HL-60 (cell line): ENCODE measurements around the gene ARFGEF3.

Source experiments
- CTCF ChIP-seq: IDR thresholded peaks from one replicate; pipeline ENCODE4 v1.5.1; 2011; ENCODE audit warnings: low read length, control low read depth, inconsistent platforms; ENCODE audit not compliant: insufficient read depth
- GABPA ChIP-seq: IDR thresholded peaks from 2 replicates; pipeline ENCODE4 v1.6.1; 2012; ENCODE audit warnings: low read depth
- POLR2AphosphoS5 ChIP-seq: IDR thresholded peaks from 2 replicates; pipeline ENCODE4 v1.6.1; 2012; ENCODE audit warnings: low read depth

- TF ChIP-seq CTCF (no peak), POLR2AphosphoS5 (no peak), GABPA (no peak)
Observed at GRCh38 chr6:138187156-138187555, 25.4 kb downstream of the ARFGEF3 start.
